ENCODE results near the gene ACAN.

DNA sequence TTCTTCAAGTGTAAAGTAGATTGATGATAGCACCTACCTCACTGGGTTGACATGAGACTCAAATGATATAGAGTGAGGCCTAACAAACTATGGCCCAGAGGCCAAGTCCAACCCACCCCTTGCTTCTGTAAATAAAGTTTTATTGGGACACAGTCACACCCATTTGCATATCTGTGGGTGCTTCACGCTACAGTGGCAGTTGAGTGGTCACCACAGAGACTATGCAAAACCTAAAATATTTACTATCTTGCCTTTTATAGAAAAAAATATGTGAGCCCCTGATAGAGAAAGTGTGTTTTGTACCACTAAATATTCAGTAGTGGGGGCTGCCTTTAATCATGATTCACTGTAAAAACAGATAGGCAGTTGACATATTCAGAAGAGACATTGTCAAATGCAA, 38.0 kb downstream of the ACAN start:
- TF ChIP-seq CTCF (conservative IDR thresholded peaks at IDR 0.05), result no peak
- TF ChIP-seq EZH2 (IDR thresholded peaks at IDR 0.05; ENCODE audit: low read depth), result no peak

All from PC-9 (cell line).